ENCODE measurements around the gene TMEM63A.

TMEM63A gene

GRCh38 chr1:225855503-225856300, 26.5 kb downstream of the TMEM63A start:
- DNase-seq (ENCODE audit: insufficient read length, low spot score) (no peak), FAIRE-seq (no peak)
- TF ChIP-seq, protein P1, sequence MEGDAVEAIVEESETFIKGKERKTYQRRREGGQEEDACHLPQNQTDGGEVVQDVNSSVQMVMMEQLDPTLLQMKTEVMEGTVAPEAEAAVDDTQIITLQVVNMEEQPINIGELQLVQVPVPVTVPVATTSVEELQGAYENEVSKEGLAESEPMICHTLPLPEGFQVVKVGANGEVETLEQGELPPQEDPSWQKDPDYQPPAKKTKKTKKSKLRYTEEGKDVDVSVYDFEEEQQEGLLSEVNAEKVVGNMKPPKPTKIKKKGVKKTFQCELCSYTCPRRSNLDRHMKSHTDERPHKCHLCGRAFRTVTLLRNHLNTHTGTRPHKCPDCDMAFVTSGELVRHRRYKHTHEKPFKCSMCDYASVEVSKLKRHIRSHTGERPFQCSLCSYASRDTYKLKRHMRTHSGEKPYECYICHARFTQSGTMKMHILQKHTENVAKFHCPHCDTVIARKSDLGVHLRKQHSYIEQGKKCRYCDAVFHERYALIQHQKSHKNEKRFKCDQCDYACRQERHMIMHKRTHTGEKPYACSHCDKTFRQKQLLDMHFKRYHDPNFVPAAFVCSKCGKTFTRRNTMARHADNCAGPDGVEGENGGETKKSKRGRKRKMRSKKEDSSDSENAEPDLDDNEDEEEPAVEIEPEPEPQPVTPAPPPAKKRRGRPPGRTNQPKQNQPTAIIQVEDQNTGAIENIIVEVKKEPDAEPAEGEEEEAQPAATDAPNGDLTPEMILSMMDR (IDR thresholded peaks at IDR 0.05; ENCODE audit: insufficient read depth, missing control alignments): no peak

GRCh38 chr1:225853441-225853840, 28.7 kb downstream of the TMEM63A start:
- FAIRE-seq (no peak), DNase-seq (ENCODE audit: insufficient read length, low spot score) (no peak)
- TF ChIP-seq, protein P1 (IDR thresholded peaks at IDR 0.05; ENCODE audit: insufficient read depth, missing control alignments): no peak

DNA sequence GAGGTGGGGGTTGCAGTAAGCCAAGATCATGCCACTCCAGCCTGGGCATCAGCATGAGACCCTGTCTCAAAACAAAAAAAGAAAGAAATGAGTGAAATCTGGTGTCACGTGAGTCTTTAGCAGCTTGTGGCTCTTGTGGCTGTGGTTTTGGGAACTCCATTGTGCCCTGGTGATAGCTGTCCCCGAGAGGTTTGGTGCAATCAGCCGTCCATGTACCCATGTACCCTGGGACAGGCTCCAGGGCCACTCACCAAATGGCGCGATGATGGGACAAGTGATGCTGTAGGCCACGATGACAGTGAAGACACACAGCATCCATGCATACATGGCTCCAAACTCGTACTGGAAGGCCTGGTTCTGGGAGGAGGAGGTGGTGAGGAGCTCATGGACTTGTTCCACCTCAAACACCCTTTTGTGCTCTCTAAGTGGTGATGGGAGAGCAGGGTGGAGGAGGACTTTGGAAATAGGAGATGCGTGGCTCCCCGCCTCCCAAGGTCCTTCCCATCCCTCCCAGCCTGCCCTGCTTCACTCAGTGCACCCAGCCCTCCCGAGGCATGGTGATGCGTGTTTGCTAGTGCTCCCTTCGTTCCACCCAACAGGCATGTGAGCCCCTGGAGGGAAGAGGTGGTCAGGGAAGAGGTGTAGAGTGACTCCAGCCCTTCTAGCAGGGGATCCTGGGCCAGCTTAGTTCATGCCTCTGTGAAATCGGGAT, 29.6 kb downstream of the TMEM63A start:
- FAIRE-seq: no peak

DNA sequence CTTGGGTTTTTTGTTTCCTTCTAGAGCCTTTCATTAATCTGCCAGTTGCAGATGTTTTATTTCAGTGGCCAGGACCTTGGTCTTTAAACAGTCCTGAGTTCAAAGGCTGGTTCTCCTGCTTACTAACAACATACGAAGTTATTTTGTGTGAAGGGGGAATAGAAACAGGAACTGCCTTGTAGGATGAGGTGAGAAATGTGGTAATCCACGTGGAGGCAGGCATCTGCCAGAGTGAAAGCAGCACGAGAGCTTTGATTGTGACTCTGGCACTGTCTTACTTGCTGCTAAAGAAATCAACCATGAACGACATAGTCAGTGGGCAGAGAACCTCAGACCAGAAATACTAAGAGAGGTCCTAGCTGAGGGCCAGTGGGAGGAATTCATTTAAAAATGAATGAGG, 30.4 kb downstream of the TMEM63A start:
- DNase-seq (ENCODE audit: insufficient read length, low spot score) (no peak), FAIRE-seq (no peak)
- TF ChIP-seq, protein P1 (IDR thresholded peaks at IDR 0.05; ENCODE audit: insufficient read depth, missing control alignments): no peak

More for the DNA sequence above, 29.6 kb downstream of the TMEM63A start:
- no peak for DNase-seq (ENCODE audit: insufficient read length, low spot score)
- TF ChIP-seq, protein P1 (IDR thresholded peaks at IDR 0.05; ENCODE audit: insufficient read depth, missing control alignments): no peak

DNA sequence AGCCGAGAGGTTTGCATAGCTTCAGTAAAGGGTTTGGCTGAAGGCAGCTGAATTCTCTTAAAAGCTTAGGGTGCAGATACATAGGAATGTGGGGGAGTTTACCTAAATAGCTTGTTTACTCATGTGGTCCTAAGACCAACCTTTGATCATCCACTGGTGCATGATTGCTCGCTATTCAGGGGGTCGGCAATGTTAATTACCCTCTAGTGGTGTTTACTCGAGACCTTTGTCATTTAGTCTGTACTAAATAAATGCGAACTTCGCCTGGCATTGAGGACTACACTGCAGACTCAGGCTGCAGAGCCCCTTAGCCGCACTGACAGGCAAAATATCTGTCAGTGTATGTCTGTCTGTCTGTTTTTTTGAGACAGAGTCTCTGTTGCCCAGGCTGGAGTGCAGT, 31.8 kb downstream of the TMEM63A start:
- FAIRE-seq: no peak
- TF ChIP-seq, protein P1 (IDR thresholded peaks at IDR 0.05; ENCODE audit: insufficient read depth, missing control alignments): no peak
- no peak for DNase-seq (ENCODE audit: insufficient read length, low spot score)

DNA sequence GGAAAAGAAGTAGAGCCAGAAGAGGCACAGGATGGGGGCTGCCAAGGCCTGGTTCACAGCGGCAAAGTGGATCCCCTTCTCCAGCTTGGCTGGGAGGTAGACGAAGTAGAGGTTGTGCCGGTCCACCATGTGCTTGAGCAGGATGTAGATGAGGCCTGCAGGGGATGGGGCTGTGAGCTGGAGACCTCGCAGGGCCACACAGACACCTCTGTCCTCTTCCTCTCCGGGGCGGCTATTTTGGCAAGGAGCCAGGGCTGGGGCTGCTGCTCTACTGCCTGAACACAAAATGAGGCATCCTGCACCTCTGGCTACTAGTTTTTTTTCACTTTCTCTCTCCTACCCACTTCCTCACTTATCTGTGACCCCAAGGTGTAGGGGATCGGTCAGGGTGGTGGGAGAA, 32.3 kb downstream of the TMEM63A start:
- DNase-seq (ENCODE audit: insufficient read length, low spot score) (no peak), FAIRE-seq (no peak)
- TF ChIP-seq, protein P1 (IDR thresholded peaks at IDR 0.05; ENCODE audit: insufficient read depth, missing control alignments): no peak

Measured in D721Med (cell line).